HG03520 (cell line): ENCODE measurements around the gene RNF166.

Experiments used
- ATAC-seq: cut with Tn5 transposase; IDR thresholded peaks from one replicate; pipeline ENCODE4 v1.9.1; 2021; ENCODE audit warnings: mild to moderate bottlenecking, moderate library complexity; ENCODE audit not compliant: unreplicated experiment

RNF166 gene

DNA sequence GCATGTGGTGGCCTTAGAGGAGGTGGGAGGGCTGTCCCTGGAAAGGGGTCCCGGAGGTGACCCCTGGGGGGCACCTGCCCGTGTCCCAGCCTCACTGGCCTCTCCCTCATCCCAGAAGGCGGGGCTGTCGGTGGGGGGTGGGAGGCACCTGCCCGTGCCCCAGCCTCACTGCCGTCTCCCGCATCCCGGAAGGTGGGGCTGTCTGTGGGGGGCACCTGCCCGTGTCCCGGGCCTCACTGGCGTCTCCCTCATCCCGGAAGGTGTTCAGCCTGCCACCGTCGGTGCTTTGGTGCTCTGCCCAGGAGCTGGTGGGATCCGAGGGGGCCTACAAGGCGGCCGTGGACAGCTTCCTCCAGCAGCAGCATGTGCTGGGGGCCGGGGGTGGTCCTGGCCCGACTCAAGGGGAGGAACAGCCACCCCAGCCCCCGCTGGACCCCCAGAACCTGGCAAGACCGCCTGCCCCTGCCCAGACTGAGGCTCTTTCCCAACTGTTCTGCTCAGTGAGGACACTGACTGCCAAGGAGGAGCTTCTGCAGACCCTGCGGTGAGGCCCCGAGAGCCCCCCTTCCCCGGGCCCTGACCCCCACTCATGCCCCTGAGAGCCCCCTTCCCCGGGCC, 6.3 kb upstream of the RNF166 start:
- no peak for ATAC-seq

GRCh38 chr16:88711750-88712340, 5.6 kb upstream of the RNF166 start:
- ATAC-seq: no peak

- ATAC-seq: no peak
Observed at GRCh38 chr16:88710556-88710955, 4.3 kb upstream of the RNF166 start.

DNA sequence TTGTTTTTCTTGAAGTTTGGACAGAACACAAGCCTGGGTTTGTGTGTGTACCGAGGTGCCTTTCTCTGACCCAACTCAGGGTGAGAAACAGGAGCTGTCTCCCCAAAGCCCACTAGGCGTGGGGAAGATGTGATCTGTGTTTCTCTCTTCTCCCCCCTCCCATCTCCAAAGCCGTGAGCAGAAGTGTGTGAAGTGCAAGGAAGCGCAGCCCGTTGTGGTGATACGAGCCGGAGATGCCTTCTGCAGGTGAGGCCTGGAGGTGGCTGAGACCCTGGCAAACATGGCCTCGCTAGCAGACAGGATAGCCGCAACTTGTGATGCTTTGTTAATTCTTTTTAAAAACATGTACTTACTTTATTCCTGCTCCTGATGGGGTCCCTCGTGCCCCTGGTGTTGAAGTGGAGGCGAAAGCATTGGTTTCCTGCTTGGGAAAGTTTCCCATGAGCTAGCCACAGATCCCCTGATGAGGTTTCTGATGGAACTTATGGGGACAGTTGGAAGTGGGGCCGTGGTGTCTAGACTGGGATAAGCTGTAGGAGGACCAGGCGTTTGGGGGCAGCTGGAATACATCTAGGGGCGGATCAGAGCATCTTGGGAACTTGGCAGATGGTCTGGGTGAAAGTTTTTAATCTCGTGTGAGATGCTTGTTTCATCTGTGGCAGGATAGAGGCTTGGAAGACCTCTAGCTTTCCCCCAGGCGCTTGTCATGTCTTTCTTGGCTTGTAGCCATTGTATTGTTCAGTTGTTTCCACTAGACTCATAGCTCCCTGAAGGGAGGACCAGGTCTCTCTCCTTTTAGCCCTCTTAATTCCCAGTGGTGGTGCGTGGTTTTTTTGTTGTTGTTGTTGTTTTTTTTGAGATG, 988 bp upstream of the RNF166 start:
- ATAC-seq: no peak

DNA sequence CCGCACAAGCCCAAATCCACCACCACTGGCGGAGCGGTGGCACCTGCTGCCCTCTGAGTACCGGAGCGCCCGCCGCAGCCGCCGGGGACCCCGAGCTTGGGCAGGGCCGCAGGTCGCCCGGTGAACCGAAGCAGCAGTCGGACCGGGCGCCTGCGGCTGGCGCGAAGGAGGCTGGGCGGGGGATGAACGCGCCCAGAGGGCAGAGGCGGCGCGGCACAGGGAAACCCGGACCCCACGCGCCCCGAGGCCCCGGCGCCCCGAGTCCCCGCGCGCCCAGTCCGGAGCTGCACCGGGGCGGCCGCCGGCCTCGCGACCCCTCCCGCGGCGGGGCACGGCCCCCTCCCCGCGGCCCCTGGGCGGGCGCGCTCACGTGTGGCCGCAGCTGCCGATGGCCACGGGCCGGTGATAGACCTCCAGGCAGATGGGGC, 393 bp downstream of the RNF166 start:
- ATAC-seq: no peak

- ATAC-seq: no peak
Observed at GRCh38 chr16:88705076-88705684, 1.0 kb downstream of the RNF166 start.

DNA sequence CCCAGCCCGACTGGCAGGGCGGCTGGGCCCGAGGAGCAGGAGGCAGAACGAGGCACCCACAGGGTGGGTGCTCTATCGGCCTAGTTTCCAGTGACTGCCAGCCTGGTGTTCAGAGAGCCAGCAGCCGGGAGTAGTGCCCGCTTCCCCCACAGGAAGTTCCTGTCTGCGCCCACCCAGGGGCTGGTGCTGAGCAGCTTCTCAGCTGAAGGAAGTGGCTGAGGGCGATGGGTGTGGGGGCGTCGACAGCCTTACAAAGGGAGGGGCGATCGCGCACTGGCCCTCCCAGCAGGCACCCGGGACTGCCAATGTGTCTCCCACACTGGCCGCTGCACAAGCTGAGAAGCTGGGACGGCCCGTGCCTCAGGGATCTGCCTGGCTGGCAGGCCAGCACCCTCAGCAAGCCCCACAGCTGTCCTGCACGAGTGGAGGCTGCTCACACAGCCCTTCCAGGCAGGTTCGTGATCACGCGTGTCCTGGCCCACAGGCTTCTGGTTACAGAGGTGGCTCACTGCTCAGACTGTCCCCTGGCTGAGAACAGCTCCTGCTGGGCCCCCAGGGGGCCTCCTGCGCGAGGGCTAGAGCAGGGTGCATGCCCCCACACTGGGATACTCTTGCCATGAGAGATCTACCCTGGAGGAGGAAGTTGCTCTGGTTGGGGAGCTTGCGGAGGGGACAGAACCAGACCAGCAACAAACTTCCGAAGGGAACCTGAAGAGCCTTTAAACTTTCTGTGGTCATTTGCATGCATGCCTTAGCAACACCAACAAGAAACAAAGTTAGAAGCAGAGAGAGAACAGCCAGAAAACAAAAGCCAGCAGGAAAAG, 2.5 kb downstream of the RNF166 start:
- ATAC-seq: no peak

DNA sequence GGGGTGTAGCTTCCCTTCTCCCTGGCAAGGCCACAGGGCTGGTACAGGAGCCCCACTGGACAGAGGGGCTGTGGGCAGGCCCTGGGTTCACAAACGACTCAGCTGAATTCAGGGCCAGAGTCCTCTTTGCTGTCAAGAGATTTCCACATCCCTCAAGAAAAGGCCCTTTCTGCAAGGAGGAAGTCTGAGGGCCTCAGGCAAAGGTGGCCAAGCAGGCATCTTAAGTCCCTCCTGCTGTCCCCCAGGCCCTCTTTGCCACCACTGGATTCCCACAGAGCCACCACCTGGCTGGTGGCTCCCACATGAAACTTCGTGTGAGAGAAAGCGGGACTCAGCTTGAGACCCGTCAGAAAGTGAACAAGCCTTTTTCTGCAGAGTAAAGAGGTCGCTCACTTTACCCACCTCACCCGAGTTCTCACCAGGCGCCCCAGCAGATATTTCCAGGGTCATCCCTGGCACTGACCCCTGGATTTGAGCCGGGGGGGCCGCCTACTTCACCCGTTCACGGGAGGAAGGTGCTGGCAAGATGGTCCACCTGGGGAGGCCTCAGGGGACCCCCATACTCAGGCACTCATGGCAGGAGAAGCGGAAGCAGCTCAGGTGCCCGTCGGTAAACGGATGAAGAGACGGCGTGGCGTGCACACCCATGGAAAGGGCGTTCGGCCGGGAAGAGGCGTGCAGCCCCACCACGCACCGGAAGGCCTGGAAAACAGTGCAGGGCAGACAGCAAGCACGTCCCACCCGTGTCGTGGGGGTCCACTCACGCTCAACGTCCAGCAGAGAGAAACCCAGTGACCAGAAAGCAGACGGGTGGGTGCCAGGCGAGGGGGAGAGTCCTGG, 3.6 kb downstream of the RNF166 start:
- ATAC-seq: no peak

- ATAC-seq: no peak
Observed at GRCh38 chr16:88701581-88702370, 4.4 kb downstream of the RNF166 start.

- peak; percentile 57 for ATAC-seq
Observed at GRCh38 chr16:88700636-88701482, 5.3 kb downstream of the RNF166 start.

GRCh38 chr16:88700322-88700635, 5.9 kb downstream of the RNF166 start:
- ATAC-seq: no peak

DNA sequence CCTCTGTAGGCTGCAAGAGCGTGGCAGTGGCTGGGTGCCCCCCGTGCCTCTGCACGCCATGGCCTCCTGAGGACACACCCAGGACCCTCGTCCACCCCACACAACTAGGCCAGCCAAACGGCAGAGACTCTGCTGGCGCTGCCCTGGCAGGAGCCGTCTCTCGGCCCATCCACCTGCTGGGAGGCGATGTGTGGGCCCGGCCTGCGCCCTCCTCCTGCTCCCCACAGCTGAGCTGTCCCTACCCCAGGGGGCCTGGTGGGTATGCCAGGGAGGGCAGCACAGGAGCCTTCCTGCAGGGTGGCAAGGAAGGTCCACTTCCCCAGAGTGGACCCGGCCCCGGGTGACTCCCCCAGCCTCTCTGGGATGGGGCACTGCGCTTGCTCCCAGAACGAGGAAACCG, 7.0 kb downstream of the RNF166 start:
- ATAC-seq: no peak

DNA sequence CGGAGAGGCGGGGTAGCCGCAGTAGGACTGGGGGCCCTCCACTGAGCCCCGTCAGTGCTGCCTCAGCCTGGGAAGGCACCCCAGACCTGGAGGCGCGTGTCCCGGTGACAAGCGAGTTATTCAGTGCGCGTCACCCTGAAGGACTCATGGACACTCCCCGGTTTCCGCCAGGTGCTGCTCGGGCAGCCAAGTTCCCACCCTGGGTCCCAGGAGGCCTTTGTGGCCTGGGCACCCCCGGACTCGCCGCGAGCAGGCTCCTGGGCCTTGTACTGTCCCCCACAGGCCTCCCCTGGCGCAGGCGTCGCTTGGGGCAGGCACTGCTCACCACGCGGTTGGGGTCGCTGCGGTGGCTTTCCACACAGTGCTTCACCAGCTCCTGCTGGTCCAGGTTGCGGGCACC, 7.6 kb downstream of the RNF166 start:
- ATAC-seq: no peak

- ATAC-seq: no peak
Observed at GRCh38 chr16:88697831-88698615, 8.2 kb downstream of the RNF166 start.

DNA sequence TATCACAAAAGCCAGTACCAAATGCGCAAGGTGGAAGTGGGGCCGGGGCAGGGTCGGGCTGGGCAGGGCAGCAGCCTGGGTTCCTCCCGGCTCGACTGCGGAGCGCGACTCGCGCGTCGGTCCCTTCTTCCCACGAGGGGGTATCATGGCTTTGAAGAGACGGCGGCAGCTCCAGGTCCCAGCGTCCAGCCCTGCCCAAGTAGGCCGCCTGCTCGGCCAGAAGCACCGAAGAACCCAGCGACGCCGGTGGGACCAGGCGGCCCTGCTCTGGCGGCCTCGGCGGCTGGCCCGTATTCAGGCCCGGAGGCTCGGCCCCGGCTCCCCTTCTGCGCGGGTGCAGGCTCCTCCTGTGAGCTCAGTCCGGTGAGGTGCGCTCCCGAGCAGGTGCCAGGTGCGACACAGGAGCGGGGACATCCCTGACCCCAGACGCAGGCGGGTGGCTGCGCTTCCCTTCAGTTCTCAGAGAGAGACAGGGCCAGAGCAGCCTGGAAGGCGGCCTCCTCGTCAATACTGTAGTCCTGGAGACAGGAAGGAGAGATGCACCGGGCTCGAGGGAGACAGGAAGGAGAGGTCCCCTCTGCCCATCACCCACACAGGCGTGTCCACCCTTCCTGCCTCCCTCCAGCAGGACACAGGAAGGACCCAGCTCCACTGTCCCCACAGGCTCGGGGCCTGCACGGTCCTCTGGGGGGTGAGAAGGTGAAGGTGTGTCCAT, 8.9 kb downstream of the RNF166 start:
- no peak for ATAC-seq

GRCh38 chr16:88696441-88696840, 9.8 kb downstream of the RNF166 start:
- no peak for ATAC-seq

- ATAC-seq: no peak
Observed at GRCh38 chr16:88695753-88696152, 10.5 kb downstream of the RNF166 start.
